ENCODE data around the gene APOBEC3H. TPM values are rescaled to one million over a fixed set of nuclear protein-coding genes. Genes with fewer than 3 reads are reported as not detected.
A peak's percentile ranks its signal among the peaks of the same experiment; 100 is the strongest.

The APOBEC3H gene
- total RNA-seq, 1 donor from 2014 or later, result not detected

- DNase-seq (ENCODE audit: low read depth), result no peak
These were observed 11.4 kb downstream of the APOBEC3H start for GRCh38 chr22:39108487-39108886.

GRCh38 chr22:39109361-39109760, 12.3 kb downstream of the APOBEC3H start:
- DNase-seq (ENCODE audit: low read depth), result no peak

- DNase-seq (ENCODE audit: low read depth), result no peak
These were observed 13.9 kb downstream of the APOBEC3H start for GRCh38 chr22:39110631-39111561.

GRCh38 chr22:39114112-39114511, 17.1 kb downstream of the APOBEC3H start:
- no peak for DNase-seq (ENCODE audit: low read depth)

GRCh38 chr22:39115570-39115969, 18.5 kb downstream of the APOBEC3H start:
- DNase-seq (ENCODE audit: low read depth), result no peak

GRCh38 chr22:39115977-39116621, 19.1 kb downstream of the APOBEC3H start:
- no peak for DNase-seq (ENCODE audit: low read depth)

- peak; percentile 30 for DNase-seq (ENCODE audit: low read depth)
These were observed 20.6 kb downstream of the APOBEC3H start for GRCh38 chr22:39117585-39118191.

GRCh38 chr22:39120983-39121382, 23.9 kb downstream of the APOBEC3H start:
- DNase-seq (ENCODE audit: low read depth), result no peak

- DNase-seq (ENCODE audit: low read depth), result no peak
These were observed 25.9 kb downstream of the APOBEC3H start for GRCh38 chr22:39122772-39123470.

- DNase-seq (ENCODE audit: low read depth), result no peak
These were observed 26.9 kb downstream of the APOBEC3H start for GRCh38 chr22:39123751-39124581.

- no peak for DNase-seq (ENCODE audit: low read depth)
These were observed 28.6 kb downstream of the APOBEC3H start for GRCh38 chr22:39125622-39126021.

- no peak for DNase-seq (ENCODE audit: low read depth)
These were observed 31.5 kb downstream of the APOBEC3H start for GRCh38 chr22:39128508-39128907.

- no peak for DNase-seq (ENCODE audit: low read depth)
These were observed 32.0 kb downstream of the APOBEC3H start for GRCh38 chr22:39129081-39129480.

- no peak for DNase-seq (ENCODE audit: low read depth)
These were observed 32.7 kb downstream of the APOBEC3H start for GRCh38 chr22:39129746-39130145.

- no peak for DNase-seq (ENCODE audit: low read depth)
These were observed 33.2 kb downstream of the APOBEC3H start for GRCh38 chr22:39130152-39130704.

- DNase-seq (ENCODE audit: low read depth), result no peak
These were observed 34.1 kb downstream of the APOBEC3H start for GRCh38 chr22:39130892-39131855.

GRCh38 chr22:39132281-39132680, 35.2 kb downstream of the APOBEC3H start:
- DNase-seq (ENCODE audit: low read depth), result no peak

- no peak for DNase-seq (ENCODE audit: low read depth)
These were observed 36.0 kb downstream of the APOBEC3H start for GRCh38 chr22:39132871-39133524.
